Astrocyte of the cerebellum (primary cell): Measurements from ENCODE around the gene RASSF8.

Source experiments
- DNase-seq: peaks from one replicate; pipeline ENCODE4 v3.0.0-alpha.2; 2011; ENCODE audit warnings: low read depth
- H3K4me3 ChIP-seq: 2 replicates; pipeline ENCODE4 v1.5.1; 2011; ENCODE audit warnings: mild to moderate bottlenecking, low read depth, low read length, moderate library complexity
- CTCF ChIP-seq: IDR thresholded peaks from 2 replicates; pipeline ENCODE4 v1.5.1; 2012; ENCODE audit warnings: low read length, low read depth, moderate library complexity, mild to moderate bottlenecking; ENCODE audit errors: missing control alignments
- in situ Hi-C: cut with HindIII; loops from 2 replicates; pipeline ENCODE4 v1.10.0; 2017; ENCODE audit warnings: low sequenced_read_pairs

The RASSF8 gene

GRCh38 chr12:26016516-26016915 is 58.0 kb downstream of the RASSF8 start:
- no peak for DNase-seq
- in situ Hi-C loops, result no loop called here
- no peak for TF ChIP-seq CTCF
- H3K4me3 ChIP-seq, result no peak overlapping the region

GRCh38 chr12:26017484-26018211 is 59.2 kb downstream of the RASSF8 start:
- peak; percentile 53 for TF ChIP-seq CTCF
- DNase-seq, result no peak
- no peak overlapping the region for H3K4me3 ChIP-seq
- in situ Hi-C loops, result no loop called here

GRCh38 chr12:26018926-26019325 is 60.4 kb downstream of the RASSF8 start:
- no peak overlapping the region for H3K4me3 ChIP-seq
- in situ Hi-C loops, result no loop called here
- TF ChIP-seq CTCF, result no peak
- DNase-seq, result no peak

GRCh38 chr12:26021534-26021933 is 63.1 kb downstream of the RASSF8 start:
- in situ Hi-C loops, result no loop called here
- no peak for TF ChIP-seq CTCF
- H3K4me3 ChIP-seq, result no peak overlapping the region
- no peak for DNase-seq

- DNase-seq, result no peak
- in situ Hi-C loops, result no loop called here
- H3K4me3 ChIP-seq, result no peak overlapping the region
- TF ChIP-seq CTCF, result no peak
Observed at GRCh38 chr12:26022043-26022442, 63.6 kb downstream of the RASSF8 start.

- in situ Hi-C loops, result no loop called here
- TF ChIP-seq CTCF, result no peak
Observed at GRCh38 chr12:26026713-26027112, 68.2 kb downstream of the RASSF8 start.

More at GRCh38 chr12:26026713-26027112, 68.2 kb downstream of the RASSF8 start:
- no peak for DNase-seq
- no peak overlapping the region for H3K4me3 ChIP-seq
